ENCODE data around the gene GLTP. TPM values are rescaled to one million over a fixed set of nuclear protein-coding genes. Genes with fewer than 3 reads are reported as not detected.
"Not testable (repeated sequence)": the region's sequence is repeated elsewhere in the genome, so short reads cannot be mapped to it uniquely, and the experiment has no call there.

The GLTP gene
- total RNA-seq (10 to 100 TPM; 60.5 to 68.5 TPM), polyA plus RNA-seq (ENCODE audit: insufficient read length in 2 of 2) (10 to 100 TPM; 73.5 to 80.4 TPM)
- long read RNA-seq, donor 1, transcript GLTP-201 (5 exons, 2,356 nt): major isoform, 32 of 37 reads
- long read RNA-seq, donor 1, partial matches to known transcripts: 0 of 37 reads
- long read RNA-seq, donor 1, other reads (novel, unspliced or antisense): 5 of 37 reads
- long read RNA-seq, donor 2, transcript GLTP-201 (5 exons, 2,356 nt): major isoform, 13 of 13 reads
- long read RNA-seq, donor 2, partial matches to known transcripts: 0 of 13 reads
- long read RNA-seq, donor 2, other reads (novel, unspliced or antisense): 0 of 13 reads
- long read RNA-seq, donor 3, transcript GLTP-201 (5 exons, 2,356 nt): major isoform, 13 of 14 reads
- long read RNA-seq, donor 3, partial matches to known transcripts: 0 of 14 reads
- long read RNA-seq, donor 3, other reads (novel, unspliced or antisense): 0 of 14 reads
- long read RNA-seq, donor 4, transcript GLTP-201 (5 exons, 2,356 nt): major isoform, 7 of 7 reads
- long read RNA-seq, donor 4, partial matches to known transcripts: 0 of 7 reads
- long read RNA-seq, donor 4, other reads (novel, unspliced or antisense): 0 of 7 reads

GRCh38 chr12:109880043-109880931 lies at the start of gene GLTP:
Gene GLTP, minus strand, starts transcription at chr12:109880541. Its CDS starts 167 bp downstream, at chr12:109880374.
- peaks cover 2% of the 10 kb centered on the region for H3K36me3 ChIP-seq (ENCODE audit: control insufficient read depth, insufficient read depth, low read length)
- H3K27ac ChIP-seq (ENCODE audit: low read depth, low read length): peak within 1 kb of the TSS; percentile 83
- peak; percentile 59 to 97 (median 80) for DNase-seq (ENCODE audit: low read depth in 4 of 6, low spot score in 6 of 6)
- under 1% methylated on average over 92 of the region's 92 CpGs for WGBS (ENCODE audit: insufficient coverage)
- peaks cover 9% of the 10 kb centered on the region for H3K27me3 ChIP-seq (ENCODE audit: control insufficient read depth, insufficient read depth, low read length)
- peak within 1 kb of the TSS; percentile 89 for H3K4me3 ChIP-seq (ENCODE audit: low read depth, low read length)
- no peaks in the 10 kb centered on the region for H3K9me3 ChIP-seq (ENCODE audit: control insufficient read depth, insufficient read depth, low read length)
- H3K4me1 ChIP-seq (ENCODE audit: control insufficient read depth, insufficient read depth, low read length): peaks cover 32% of the 10 kb centered on the region

GRCh38 chr12:109929326-109929725 lies 49.0 kb upstream of the GLTP start:
- H3K9me3 ChIP-seq (ENCODE audit: control insufficient read depth, insufficient read depth, low read length); H3K27me3 ChIP-seq (ENCODE audit: control insufficient read depth, insufficient read depth, low read length); H3K27ac ChIP-seq (ENCODE audit: low read depth, low read length); H3K4me3 ChIP-seq (ENCODE audit: low read depth, low read length); H3K4me1 ChIP-seq (ENCODE audit: control insufficient read depth, insufficient read depth, low read length); DNase-seq (ENCODE audit: low read depth in 4 of 6, low spot score in 6 of 6): not testable (repeated sequence)
- peaks cover 67% of the 10 kb centered on the region for H3K36me3 ChIP-seq (ENCODE audit: control insufficient read depth, insufficient read depth, low read length)
- 100% methylated on average over 4 of the region's 14 CpGs for WGBS (ENCODE audit: insufficient coverage)

GRCh38 chr12:109928058-109928656 lies 47.8 kb upstream of the GLTP start:
- H3K4me3 ChIP-seq (ENCODE audit: low read depth, low read length): no peak overlapping the region
- no peak overlapping the region for H3K27ac ChIP-seq (ENCODE audit: low read depth, low read length)
- H3K4me1 ChIP-seq (ENCODE audit: control insufficient read depth, insufficient read depth, low read length): no peaks in the 10 kb centered on the region
- no peak for DNase-seq (ENCODE audit: low read depth in 4 of 6, low spot score in 6 of 6)
- WGBS (ENCODE audit: insufficient coverage): 94% methylated on average over 10 of the region's 12 CpGs
- H3K36me3 ChIP-seq (ENCODE audit: control insufficient read depth, insufficient read depth, low read length): peaks cover 69% of the 10 kb centered on the region
- H3K9me3 ChIP-seq (ENCODE audit: control insufficient read depth, insufficient read depth, low read length): no peaks in the 10 kb centered on the region
- no peaks in the 10 kb centered on the region for H3K27me3 ChIP-seq (ENCODE audit: control insufficient read depth, insufficient read depth, low read length)

- no peaks in the 10 kb centered on the region for H3K27me3 ChIP-seq (ENCODE audit: control insufficient read depth, insufficient read depth, low read length)
- H3K27ac ChIP-seq (ENCODE audit: low read depth, low read length): no peak overlapping the region
- no peaks in the 10 kb centered on the region for H3K9me3 ChIP-seq (ENCODE audit: control insufficient read depth, insufficient read depth, low read length)
- peaks cover 64% of the 10 kb centered on the region for H3K36me3 ChIP-seq (ENCODE audit: control insufficient read depth, insufficient read depth, low read length)
- WGBS (ENCODE audit: insufficient coverage): 81% methylated on average over 7 of the region's 8 CpGs
- H3K4me3 ChIP-seq (ENCODE audit: low read depth, low read length): no peak overlapping the region
- no peaks in the 10 kb centered on the region for H3K4me1 ChIP-seq (ENCODE audit: control insufficient read depth, insufficient read depth, low read length)
- peak in 2 of 6 donors; percentile 26 to 56 for DNase-seq (ENCODE audit: low read depth in 4 of 6, low spot score in 6 of 6)
Observed at GRCh38 chr12:109927622-109928021, 47.3 kb upstream of the GLTP start.

GRCh38 chr12:109926488-109927210 lies 46.3 kb upstream of the GLTP start:
- Histone ChIP-seq H3K27ac (ENCODE audit: low read depth, low read length) (no peak overlapping the region), H3K27me3 (ENCODE audit: control insufficient read depth, insufficient read depth, low read length) (no peaks in the 10 kb centered on the region), H3K4me3 (ENCODE audit: low read depth, low read length) (no peak overlapping the region), H3K36me3 (ENCODE audit: control insufficient read depth, insufficient read depth, low read length) (peaks cover 62% of the 10 kb centered on the region), H3K4me1 (ENCODE audit: control insufficient read depth, insufficient read depth, low read length) (no peaks in the 10 kb centered on the region), H3K9me3 (ENCODE audit: control insufficient read depth, insufficient read depth, low read length) (no peaks in the 10 kb centered on the region)
- no peak for DNase-seq (ENCODE audit: low read depth in 4 of 6, low spot score in 6 of 6)
- WGBS (ENCODE audit: insufficient coverage): 90% methylated on average over 10 of the region's 11 CpGs

GRCh38 chr12:109926016-109926415 lies 45.7 kb upstream of the GLTP start:
- no peaks in the 10 kb centered on the region for H3K27me3 ChIP-seq (ENCODE audit: control insufficient read depth, insufficient read depth, low read length)
- 95% methylated on average over 8 of the region's 8 CpGs for WGBS (ENCODE audit: insufficient coverage)
- no peak overlapping the region for H3K27ac ChIP-seq (ENCODE audit: low read depth, low read length)
- peaks cover 56% of the 10 kb centered on the region for H3K36me3 ChIP-seq (ENCODE audit: control insufficient read depth, insufficient read depth, low read length)
- H3K4me1 ChIP-seq (ENCODE audit: control insufficient read depth, insufficient read depth, low read length): no peaks in the 10 kb centered on the region
- H3K9me3 ChIP-seq (ENCODE audit: control insufficient read depth, insufficient read depth, low read length): no peaks in the 10 kb centered on the region
- H3K4me3 ChIP-seq (ENCODE audit: low read depth, low read length): no peak overlapping the region
- no peak for DNase-seq (ENCODE audit: low read depth in 4 of 6, low spot score in 6 of 6)

GRCh38 chr12:109925185-109925840 lies 45.0 kb upstream of the GLTP start:
- Histone ChIP-seq H3K4me1 (ENCODE audit: control insufficient read depth, insufficient read depth, low read length) (no peaks in the 10 kb centered on the region), H3K27ac (ENCODE audit: low read depth, low read length) (no peak overlapping the region), H3K9me3 (ENCODE audit: control insufficient read depth, insufficient read depth, low read length) (no peaks in the 10 kb centered on the region), H3K27me3 (ENCODE audit: control insufficient read depth, insufficient read depth, low read length) (no peaks in the 10 kb centered on the region), H3K36me3 (ENCODE audit: control insufficient read depth, insufficient read depth, low read length) (peaks cover 53% of the 10 kb centered on the region), H3K4me3 (ENCODE audit: low read depth, low read length) (no peak overlapping the region)
- no peak for DNase-seq (ENCODE audit: low read depth in 4 of 6, low spot score in 6 of 6)
- WGBS (ENCODE audit: insufficient coverage): 62% methylated on average over 17 of the region's 20 CpGs

- Histone ChIP-seq H3K4me3 (ENCODE audit: low read depth, low read length) (no peak overlapping the region), H3K27ac (ENCODE audit: low read depth, low read length) (no peak overlapping the region), H3K36me3 (ENCODE audit: control insufficient read depth, insufficient read depth, low read length) (peaks cover 50% of the 10 kb centered on the region), H3K4me1 (ENCODE audit: control insufficient read depth, insufficient read depth, low read length) (no peaks in the 10 kb centered on the region), H3K27me3 (ENCODE audit: control insufficient read depth, insufficient read depth, low read length) (no peaks in the 10 kb centered on the region), H3K9me3 (ENCODE audit: control insufficient read depth, insufficient read depth, low read length) (no peaks in the 10 kb centered on the region)
- 74% methylated on average over 13 of the region's 17 CpGs for WGBS (ENCODE audit: insufficient coverage)
- DNase-seq (ENCODE audit: low read depth in 4 of 6, low spot score in 6 of 6): no peak
Observed at GRCh38 chr12:109923481-109924245, 43.3 kb upstream of the GLTP start.

Data from spinal cord (tissue), 10 donors.